ENCODE data around the gene PLPPR2.
"Not testable (repeated sequence)": the region's sequence is repeated elsewhere in the genome, so short reads cannot be mapped to it uniquely, and the experiment has no call there.

PLPPR2 gene

GRCh38 chr19:11330127-11330526, 25.1 kb upstream of the PLPPR2 start:
- no peak overlapping the region for H3K4me3 ChIP-seq (ENCODE audit: low read depth, low read length)
- H3K27me3 ChIP-seq (ENCODE audit: control insufficient read depth, insufficient read depth, low read length), result no peaks in the 10 kb centered on the region
- H3K9ac ChIP-seq (ENCODE audit: low read length), result no peak overlapping the region
- H3K9me3 ChIP-seq (ENCODE audit: control insufficient read depth, insufficient read depth, low read depth, low read length), result no peaks in the 10 kb centered on the region
- no peak overlapping the region for H3K27ac ChIP-seq (ENCODE audit: low read depth, low read length)
- H3K4me1 ChIP-seq (ENCODE audit: control insufficient read depth, insufficient read depth, low read length), result no peaks in the 10 kb centered on the region
- peaks cover 7% of the 10 kb centered on the region for H3K36me3 ChIP-seq (ENCODE audit: control insufficient read depth, insufficient read depth, low read length)

- H3K4me3 ChIP-seq (ENCODE audit: low read depth, low read length), result no peak overlapping the region
- H3K27me3 ChIP-seq (ENCODE audit: control insufficient read depth, insufficient read depth, low read length), result no peaks in the 10 kb centered on the region
- no peak overlapping the region for H3K9ac ChIP-seq (ENCODE audit: low read length)
- no peak overlapping the region for H3K27ac ChIP-seq (ENCODE audit: low read depth, low read length)
- no peaks in the 10 kb centered on the region for H3K9me3 ChIP-seq (ENCODE audit: control insufficient read depth, insufficient read depth, low read depth, low read length)
- H3K4me1 ChIP-seq (ENCODE audit: control insufficient read depth, insufficient read depth, low read length), result no peaks in the 10 kb centered on the region
- peaks cover 14% of the 10 kb centered on the region for H3K36me3 ChIP-seq (ENCODE audit: control insufficient read depth, insufficient read depth, low read length)
These were observed 23.7 kb upstream of the PLPPR2 start for GRCh38 chr19:11331502-11331901.

GRCh38 chr19:11332822-11333221, 22.4 kb upstream of the PLPPR2 start:
- Histone ChIP-seq H3K36me3 (ENCODE audit: control insufficient read depth, insufficient read depth, low read length) (peaks cover 16% of the 10 kb centered on the region), H3K9me3 (ENCODE audit: control insufficient read depth, insufficient read depth, low read depth, low read length) (no peaks in the 10 kb centered on the region), H3K4me3 (ENCODE audit: low read depth, low read length) (no peak overlapping the region), H3K27me3 (ENCODE audit: control insufficient read depth, insufficient read depth, low read length) (no peaks in the 10 kb centered on the region), H3K27ac (ENCODE audit: low read depth, low read length) (no peak overlapping the region), H3K9ac (ENCODE audit: low read length) (no peak overlapping the region), H3K4me1 (ENCODE audit: control insufficient read depth, insufficient read depth, low read length) (no peaks in the 10 kb centered on the region)

- not testable (repeated sequence) for H3K27ac ChIP-seq (ENCODE audit: low read depth, low read length); H3K9me3 ChIP-seq (ENCODE audit: control insufficient read depth, insufficient read depth, low read depth, low read length)
These were observed 21.4 kb upstream of the PLPPR2 start for GRCh38 chr19:11333838-11334237.

GRCh38 chr19:11335449-11336146, 19.6 kb upstream of the PLPPR2 start:
- Histone ChIP-seq H3K27ac (ENCODE audit: low read depth, low read length) (no peak overlapping the region), H3K4me1 (ENCODE audit: control insufficient read depth, insufficient read depth, low read length) (peaks cover 7% of the 10 kb centered on the region; the same call in 1 of the 2 replicates), H3K4me3 (ENCODE audit: low read depth, low read length) (no peak overlapping the region), H3K27me3 (ENCODE audit: control insufficient read depth, insufficient read depth, low read length) (no peaks in the 10 kb centered on the region), H3K9me3 (ENCODE audit: control insufficient read depth, insufficient read depth, low read depth, low read length) (no peaks in the 10 kb centered on the region), H3K36me3 (ENCODE audit: control insufficient read depth, insufficient read depth, low read length) (peaks cover 16% of the 10 kb centered on the region), H3K9ac (ENCODE audit: low read length) (no peak overlapping the region)

More at GRCh38 chr19:11333838-11334237, 21.4 kb upstream of the PLPPR2 start:
- H3K27me3 ChIP-seq (ENCODE audit: control insufficient read depth, insufficient read depth, low read length); H3K9ac ChIP-seq (ENCODE audit: low read length); H3K4me1 ChIP-seq (ENCODE audit: control insufficient read depth, insufficient read depth, low read length); H3K4me3 ChIP-seq (ENCODE audit: low read depth, low read length): not testable (repeated sequence)
- peaks cover 16% of the 10 kb centered on the region for H3K36me3 ChIP-seq (ENCODE audit: control insufficient read depth, insufficient read depth, low read length)

GRCh38 chr19:11337080-11337479, 18.2 kb upstream of the PLPPR2 start:
- Histone ChIP-seq H3K9ac (ENCODE audit: low read length) (no peak overlapping the region), H3K4me1 (ENCODE audit: control insufficient read depth, insufficient read depth, low read length) (peaks cover 7% of the 10 kb centered on the region; the same call in 1 of the 2 replicates), H3K27ac (ENCODE audit: low read depth, low read length) (no peak overlapping the region), H3K36me3 (ENCODE audit: control insufficient read depth, insufficient read depth, low read length) (peaks cover 21% of the 10 kb centered on the region), H3K27me3 (ENCODE audit: control insufficient read depth, insufficient read depth, low read length) (no peaks in the 10 kb centered on the region), H3K9me3 (ENCODE audit: control insufficient read depth, insufficient read depth, low read depth, low read length) (peaks cover 4% of the 10 kb centered on the region; the same call in 1 of the 2 replicates), H3K4me3 (ENCODE audit: low read depth, low read length) (no peak overlapping the region)

GRCh38 chr19:11338121-11338520, 17.1 kb upstream of the PLPPR2 start:
- Histone ChIP-seq H3K4me3 (ENCODE audit: low read depth, low read length) (no peak overlapping the region), H3K27ac (ENCODE audit: low read depth, low read length) (no peak overlapping the region), H3K4me1 (ENCODE audit: control insufficient read depth, insufficient read depth, low read length) (peaks cover 7% of the 10 kb centered on the region; the same call in 1 of the 2 replicates), H3K9me3 (ENCODE audit: control insufficient read depth, insufficient read depth, low read depth, low read length) (peaks cover 4% of the 10 kb centered on the region; the same call in 1 of the 2 replicates), H3K27me3 (ENCODE audit: control insufficient read depth, insufficient read depth, low read length) (no peaks in the 10 kb centered on the region), H3K9ac (ENCODE audit: low read length) (no peak overlapping the region), H3K36me3 (ENCODE audit: control insufficient read depth, insufficient read depth, low read length) (peaks cover 27% of the 10 kb centered on the region)

GRCh38 chr19:11338569-11339253, 16.5 kb upstream of the PLPPR2 start:
- peak overlapping the region; percentile 55 for H3K9ac ChIP-seq (ENCODE audit: low read length)
- no peak overlapping the region for H3K27ac ChIP-seq (ENCODE audit: low read depth, low read length)
- H3K27me3 ChIP-seq (ENCODE audit: control insufficient read depth, insufficient read depth, low read length), result no peaks in the 10 kb centered on the region
- H3K4me1 ChIP-seq (ENCODE audit: control insufficient read depth, insufficient read depth, low read length), result peaks cover 7% of the 10 kb centered on the region; the same call in 1 of the 2 replicates
- H3K4me3 ChIP-seq (ENCODE audit: low read depth, low read length), result peak overlapping the region; percentile 79
- H3K9me3 ChIP-seq (ENCODE audit: control insufficient read depth, insufficient read depth, low read depth, low read length), result peaks cover 4% of the 10 kb centered on the region; the same call in 1 of the 2 replicates
- H3K36me3 ChIP-seq (ENCODE audit: control insufficient read depth, insufficient read depth, low read length), result peaks cover 27% of the 10 kb centered on the region

GRCh38 chr19:11339254-11340098, 15.8 kb upstream of the PLPPR2 start, which contains the start of gene RAB3D:
TSS of gene RAB3D (minus strand) at chr19:11339657. CDS start at chr19:11337399, 2,258 bp downstream.
- H3K4me3 ChIP-seq (ENCODE audit: low read depth, low read length), result peak within 1 kb of the TSS; percentile 79
- no peaks in the 10 kb centered on the region for H3K27me3 ChIP-seq (ENCODE audit: control insufficient read depth, insufficient read depth, low read length)
- peaks cover 25% of the 10 kb centered on the region for H3K36me3 ChIP-seq (ENCODE audit: control insufficient read depth, insufficient read depth, low read length)
- peaks cover 7% of the 10 kb centered on the region; the same call in 1 of the 2 replicates for H3K4me1 ChIP-seq (ENCODE audit: control insufficient read depth, insufficient read depth, low read length)
- H3K9me3 ChIP-seq (ENCODE audit: control insufficient read depth, insufficient read depth, low read depth, low read length), result peaks cover 4% of the 10 kb centered on the region; the same call in 1 of the 2 replicates
- H3K27ac ChIP-seq (ENCODE audit: low read depth, low read length), result no peak within 1 kb of the TSS
- H3K9ac ChIP-seq (ENCODE audit: low read length), result peak within 1 kb of the TSS; percentile 55

- H3K9me3 ChIP-seq (ENCODE audit: control insufficient read depth, insufficient read depth, low read depth, low read length); H3K27ac ChIP-seq (ENCODE audit: low read depth, low read length); H3K4me1 ChIP-seq (ENCODE audit: control insufficient read depth, insufficient read depth, low read length); H3K9ac ChIP-seq (ENCODE audit: low read length); H3K27me3 ChIP-seq (ENCODE audit: control insufficient read depth, insufficient read depth, low read length); H3K4me3 ChIP-seq (ENCODE audit: low read depth, low read length): not testable (repeated sequence)
- peaks cover 23% of the 10 kb centered on the region for H3K36me3 ChIP-seq (ENCODE audit: control insufficient read depth, insufficient read depth, low read length)
These were observed 15.1 kb upstream of the PLPPR2 start for GRCh38 chr19:11340099-11340467.
